SU-DHL-6 (cell line): ENCODE data around the gene SBNO2.

Source experiments
- EZH2phosphoT487 ChIP-seq: fragments of 200-600 bp; sonication (generic), shearing (Covaris generic); conservative IDR thresholded peaks from 2 replicates; pipeline ENCODE4 v1.6.1; 2018; ENCODE audit warnings: mild to moderate bottlenecking, antibody characterized with exemption, low read length, moderate library complexity, mixed read lengths
- TF ChIP-seq, protein P1 (sequence below): fragments of 200-600 bp; sonication (generic); IDR thresholded peaks from one replicate; pipeline ENCODE4 v1.5.1; 2017; ENCODE audit warnings: antibody characterized with exemption, mild to moderate bottlenecking, low read length, moderate library complexity; ENCODE audit not compliant: insufficient read depth, poor library complexity, severe bottlenecking

DNA sequence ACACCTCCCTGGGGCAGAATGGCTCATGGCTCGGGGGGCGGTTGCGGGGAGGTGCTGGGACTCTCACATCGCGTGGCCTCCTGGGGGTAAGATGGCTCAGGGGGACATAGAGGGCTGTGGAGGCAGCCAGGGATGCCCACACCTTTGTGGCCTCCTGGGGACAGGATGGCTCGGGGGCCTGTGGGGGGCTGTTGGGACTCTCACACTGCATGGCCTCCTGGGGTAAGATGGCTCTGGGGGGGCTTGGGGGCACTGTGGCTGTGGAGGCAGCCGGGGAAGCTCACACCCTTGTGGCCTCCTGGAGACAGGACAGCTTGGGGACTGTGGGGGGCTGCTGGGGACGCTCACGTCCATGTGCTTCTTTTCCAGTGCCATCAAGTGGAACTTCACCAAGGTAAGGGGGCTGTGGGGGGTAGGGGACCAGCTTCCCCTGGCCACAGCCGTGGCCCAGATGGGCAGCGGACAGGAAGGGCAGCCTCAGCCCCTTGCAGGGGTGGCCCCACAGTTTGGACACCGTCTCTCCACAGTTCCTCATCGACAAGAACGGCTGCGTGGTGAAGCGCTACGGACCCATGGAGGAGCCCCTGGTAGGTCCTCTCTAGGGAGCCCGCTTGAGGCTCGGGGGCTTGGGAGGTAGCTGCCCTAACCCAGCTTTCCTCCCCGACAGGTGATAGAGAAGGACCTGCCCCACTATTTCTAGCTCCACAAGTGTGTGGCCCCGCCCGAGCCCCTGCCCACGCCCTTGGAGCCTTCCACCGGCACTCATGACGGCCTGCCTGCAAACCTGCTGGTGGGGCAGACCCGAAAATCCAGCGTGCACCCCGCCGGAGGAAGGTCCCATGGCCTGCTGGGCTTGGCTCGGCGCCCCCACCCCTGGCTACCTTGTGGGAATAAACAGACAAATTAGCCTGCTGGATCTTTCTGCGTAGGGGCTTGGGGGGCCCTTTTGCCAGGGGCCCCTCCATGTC lies 67.9 kb downstream of the SBNO2 start:
- TF ChIP-seq, protein P1, sequence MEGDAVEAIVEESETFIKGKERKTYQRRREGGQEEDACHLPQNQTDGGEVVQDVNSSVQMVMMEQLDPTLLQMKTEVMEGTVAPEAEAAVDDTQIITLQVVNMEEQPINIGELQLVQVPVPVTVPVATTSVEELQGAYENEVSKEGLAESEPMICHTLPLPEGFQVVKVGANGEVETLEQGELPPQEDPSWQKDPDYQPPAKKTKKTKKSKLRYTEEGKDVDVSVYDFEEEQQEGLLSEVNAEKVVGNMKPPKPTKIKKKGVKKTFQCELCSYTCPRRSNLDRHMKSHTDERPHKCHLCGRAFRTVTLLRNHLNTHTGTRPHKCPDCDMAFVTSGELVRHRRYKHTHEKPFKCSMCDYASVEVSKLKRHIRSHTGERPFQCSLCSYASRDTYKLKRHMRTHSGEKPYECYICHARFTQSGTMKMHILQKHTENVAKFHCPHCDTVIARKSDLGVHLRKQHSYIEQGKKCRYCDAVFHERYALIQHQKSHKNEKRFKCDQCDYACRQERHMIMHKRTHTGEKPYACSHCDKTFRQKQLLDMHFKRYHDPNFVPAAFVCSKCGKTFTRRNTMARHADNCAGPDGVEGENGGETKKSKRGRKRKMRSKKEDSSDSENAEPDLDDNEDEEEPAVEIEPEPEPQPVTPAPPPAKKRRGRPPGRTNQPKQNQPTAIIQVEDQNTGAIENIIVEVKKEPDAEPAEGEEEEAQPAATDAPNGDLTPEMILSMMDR, result no peak
- TF ChIP-seq EZH2phosphoT487, result no peak
